ENCODE measurements around the gene PLXDC2. TPM values are rescaled to one million over a fixed set of nuclear protein-coding genes. Genes with fewer than 3 reads are reported as not detected.
"Not testable (repeated sequence)": the region's sequence is repeated elsewhere in the genome, so short reads cannot be mapped to it uniquely, and the experiment has no call there.

Gene PLXDC2
- total RNA-seq, 1 experiment from 2014 or later = not detected

DNA sequence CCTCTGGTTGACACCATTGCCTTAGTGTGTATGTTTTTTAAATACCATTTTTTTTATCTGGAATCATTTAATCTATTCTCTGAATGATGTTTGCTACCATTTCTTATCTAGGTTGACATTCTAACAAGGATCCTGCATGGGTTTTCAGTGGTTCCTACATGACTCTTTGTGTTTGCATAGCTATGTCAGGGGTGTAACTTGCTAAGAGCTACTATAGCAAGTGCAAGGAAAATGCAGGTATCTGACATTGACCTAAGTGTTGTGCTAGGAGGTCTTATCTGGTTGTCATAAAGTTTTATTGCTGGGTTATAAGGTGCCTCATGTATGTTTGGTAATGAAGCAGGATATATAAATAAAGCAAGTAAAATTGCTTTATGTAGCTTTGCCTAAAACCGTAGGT, 183.2 kb downstream of the PLXDC2 start:
- H3K36me3 Mint-ChIP-seq (ENCODE audit: insufficient read depth, unreplicated experiment) = no peaks in the 10 kb centered on the region
- H3K9me3 Mint-ChIP-seq (ENCODE audit: low read depth, unreplicated experiment) = peaks cover 12% of the 10 kb centered on the region
- H3K4me3 Mint-ChIP-seq (ENCODE audit: low read depth, unreplicated experiment) = no peak overlapping the region
- TF ChIP-seq, protein P1, sequence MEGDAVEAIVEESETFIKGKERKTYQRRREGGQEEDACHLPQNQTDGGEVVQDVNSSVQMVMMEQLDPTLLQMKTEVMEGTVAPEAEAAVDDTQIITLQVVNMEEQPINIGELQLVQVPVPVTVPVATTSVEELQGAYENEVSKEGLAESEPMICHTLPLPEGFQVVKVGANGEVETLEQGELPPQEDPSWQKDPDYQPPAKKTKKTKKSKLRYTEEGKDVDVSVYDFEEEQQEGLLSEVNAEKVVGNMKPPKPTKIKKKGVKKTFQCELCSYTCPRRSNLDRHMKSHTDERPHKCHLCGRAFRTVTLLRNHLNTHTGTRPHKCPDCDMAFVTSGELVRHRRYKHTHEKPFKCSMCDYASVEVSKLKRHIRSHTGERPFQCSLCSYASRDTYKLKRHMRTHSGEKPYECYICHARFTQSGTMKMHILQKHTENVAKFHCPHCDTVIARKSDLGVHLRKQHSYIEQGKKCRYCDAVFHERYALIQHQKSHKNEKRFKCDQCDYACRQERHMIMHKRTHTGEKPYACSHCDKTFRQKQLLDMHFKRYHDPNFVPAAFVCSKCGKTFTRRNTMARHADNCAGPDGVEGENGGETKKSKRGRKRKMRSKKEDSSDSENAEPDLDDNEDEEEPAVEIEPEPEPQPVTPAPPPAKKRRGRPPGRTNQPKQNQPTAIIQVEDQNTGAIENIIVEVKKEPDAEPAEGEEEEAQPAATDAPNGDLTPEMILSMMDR (IDR thresholded peaks at IDR 0.05; ENCODE audit: unreplicated experiment) = no peak
- no peaks in the 10 kb centered on the region for H3K27me3 Mint-ChIP-seq (ENCODE audit: unreplicated experiment)
- CTCF ChIA-PET = no interaction called here
- no peak for DNase-seq
- H3K27ac Mint-ChIP-seq (ENCODE audit: unreplicated experiment) = no peak overlapping the region
- no peaks in the 10 kb centered on the region for H3K4me1 Mint-ChIP-seq (ENCODE audit: low read depth, unreplicated experiment)
- no TSS peak for BruUV-seq (replicated peaks)
- intact Hi-C loops (cut with micrococcal nuclease; ENCODE audit: unreplicated experiment) = no loop called here

DNA sequence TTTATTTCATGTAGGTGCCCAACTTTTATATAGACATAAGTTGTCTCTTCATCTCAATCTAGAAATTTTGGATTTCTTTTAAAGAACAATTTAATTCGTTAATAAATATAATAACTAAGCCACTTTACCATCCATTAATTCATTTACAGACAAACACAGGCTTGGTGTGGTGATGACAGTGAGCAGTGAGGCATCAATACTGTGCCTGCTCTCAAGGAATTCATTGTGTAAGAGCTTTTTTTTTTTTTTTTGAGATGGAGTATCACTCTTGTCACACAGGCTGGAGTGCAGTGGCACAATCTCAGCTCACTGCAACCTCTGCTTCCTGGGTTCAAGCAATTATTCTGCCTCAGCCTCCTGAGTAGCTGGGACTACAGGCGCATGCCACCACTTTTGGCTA, 185.8 kb downstream of the PLXDC2 start:
- DNase-seq; H3K36me3 Mint-ChIP-seq (ENCODE audit: insufficient read depth, unreplicated experiment); BruUV-seq (replicated peaks); H3K4me1 Mint-ChIP-seq (ENCODE audit: low read depth, unreplicated experiment); CTCF ChIA-PET; intact Hi-C loops (cut with micrococcal nuclease; ENCODE audit: unreplicated experiment); H3K4me3 Mint-ChIP-seq (ENCODE audit: low read depth, unreplicated experiment); H3K27me3 Mint-ChIP-seq (ENCODE audit: unreplicated experiment); H3K27ac Mint-ChIP-seq (ENCODE audit: unreplicated experiment): not testable (repeated sequence)
- H3K9me3 Mint-ChIP-seq (ENCODE audit: low read depth, unreplicated experiment) = peaks cover 11% of the 10 kb centered on the region

DNA sequence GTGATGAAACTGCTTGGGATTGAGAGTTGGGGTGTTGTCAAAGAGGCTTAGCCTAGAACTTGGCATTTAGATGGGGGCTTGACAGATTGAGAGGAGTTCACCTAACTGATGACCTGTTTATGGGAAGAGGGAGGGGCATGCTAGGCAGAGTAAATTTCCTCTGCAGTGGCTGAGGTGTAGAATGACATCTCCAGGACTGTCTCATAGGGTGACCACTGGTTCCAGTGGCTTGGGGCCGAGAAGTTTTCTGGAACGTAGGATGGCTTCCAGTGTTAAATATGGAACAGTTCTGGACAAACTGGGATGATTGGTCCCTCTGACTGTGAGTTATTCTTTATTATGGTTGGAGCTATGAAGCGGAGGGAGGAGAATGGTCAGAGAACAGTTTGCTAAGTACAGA, 186.4 kb downstream of the PLXDC2 start:
- Mint-ChIP-seq H3K4me3 (ENCODE audit: low read depth, unreplicated experiment) (no peak overlapping the region), H3K9me3 (ENCODE audit: low read depth, unreplicated experiment) (peaks cover 11% of the 10 kb centered on the region), H3K4me1 (ENCODE audit: low read depth, unreplicated experiment) (no peaks in the 10 kb centered on the region), H3K27me3 (ENCODE audit: unreplicated experiment) (no peaks in the 10 kb centered on the region), H3K36me3 (ENCODE audit: insufficient read depth, unreplicated experiment) (no peaks in the 10 kb centered on the region), H3K27ac (ENCODE audit: unreplicated experiment) (no peak overlapping the region)
- TF ChIP-seq, protein P1 (IDR thresholded peaks at IDR 0.05; ENCODE audit: unreplicated experiment) = no peak
- DNase-seq = no peak
- CTCF ChIA-PET = no interaction called here
- intact Hi-C loops (cut with micrococcal nuclease; ENCODE audit: unreplicated experiment) = no loop called here
- BruUV-seq (replicated peaks) = no TSS peak

DNA sequence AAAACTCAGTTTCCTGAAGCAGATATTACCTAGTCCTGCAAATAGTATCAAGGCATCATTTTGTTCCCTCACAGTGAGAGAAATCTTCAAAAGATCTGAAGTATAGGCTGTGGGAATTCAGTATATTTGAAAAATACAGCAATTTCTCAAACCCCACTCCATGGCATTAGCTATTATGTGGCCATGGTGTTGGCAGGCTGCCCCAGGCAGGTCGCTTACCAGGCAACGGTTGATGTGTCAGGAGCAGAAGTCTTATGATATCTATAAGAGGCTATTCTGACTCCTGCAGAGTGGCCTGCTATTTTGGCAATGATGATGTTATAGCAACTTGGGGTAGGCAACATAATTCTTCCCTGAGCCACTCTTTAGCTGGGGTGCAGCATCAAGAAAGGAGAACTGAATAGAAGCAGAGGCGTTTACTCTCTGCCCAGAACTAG, 187.9 kb downstream of the PLXDC2 start:
- no peak for DNase-seq
- H3K27ac Mint-ChIP-seq (ENCODE audit: unreplicated experiment) = no peak overlapping the region
- no peaks in the 10 kb centered on the region for H3K4me1 Mint-ChIP-seq (ENCODE audit: low read depth, unreplicated experiment)
- intact Hi-C loops (cut with micrococcal nuclease; ENCODE audit: unreplicated experiment) = no loop called here
- BruUV-seq (replicated peaks) = no TSS peak
- no peaks in the 10 kb centered on the region for H3K27me3 Mint-ChIP-seq (ENCODE audit: unreplicated experiment)
- TF ChIP-seq, protein P1 (IDR thresholded peaks at IDR 0.05; ENCODE audit: unreplicated experiment) = no peak
- H3K9me3 Mint-ChIP-seq (ENCODE audit: low read depth, unreplicated experiment) = peaks cover 11% of the 10 kb centered on the region
- CTCF ChIA-PET = no interaction called here
- no peaks in the 10 kb centered on the region for H3K36me3 Mint-ChIP-seq (ENCODE audit: insufficient read depth, unreplicated experiment)
- no peak overlapping the region for H3K4me3 Mint-ChIP-seq (ENCODE audit: low read depth, unreplicated experiment)

DNA sequence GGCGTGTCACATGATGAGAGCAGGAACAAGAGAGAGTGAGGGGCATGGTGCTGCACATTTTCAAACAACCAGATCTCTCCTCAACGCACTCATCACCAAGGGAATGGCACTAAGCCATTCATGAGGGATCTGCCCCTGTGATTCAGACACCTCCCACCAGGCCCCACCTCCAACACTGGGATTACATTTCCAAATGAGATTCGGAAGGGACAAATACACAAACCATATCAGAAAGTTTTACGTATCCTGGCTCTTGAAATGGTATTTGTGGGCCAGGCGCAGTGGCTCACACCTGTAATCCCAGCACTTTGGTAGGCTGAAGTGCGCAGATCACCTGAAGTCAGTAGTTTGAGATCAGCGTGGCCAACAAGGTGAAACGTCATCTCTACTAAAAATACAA, 189.4 kb downstream of the PLXDC2 start:
- intact Hi-C loops (cut with micrococcal nuclease; ENCODE audit: unreplicated experiment) = no loop called here
- no peak for DNase-seq
- no peaks in the 10 kb centered on the region for H3K27me3 Mint-ChIP-seq (ENCODE audit: unreplicated experiment)
- no peaks in the 10 kb centered on the region for H3K4me1 Mint-ChIP-seq (ENCODE audit: low read depth, unreplicated experiment)
- no peak overlapping the region for H3K27ac Mint-ChIP-seq (ENCODE audit: unreplicated experiment)
- H3K4me3 Mint-ChIP-seq (ENCODE audit: low read depth, unreplicated experiment) = no peak overlapping the region
- H3K36me3 Mint-ChIP-seq (ENCODE audit: insufficient read depth, unreplicated experiment) = no peaks in the 10 kb centered on the region
- CTCF ChIA-PET = no interaction called here
- TF ChIP-seq, protein P1 (IDR thresholded peaks at IDR 0.05; ENCODE audit: unreplicated experiment) = no peak
- peaks cover 11% of the 10 kb centered on the region for H3K9me3 Mint-ChIP-seq (ENCODE audit: low read depth, unreplicated experiment)
- no TSS peak for BruUV-seq (replicated peaks)

All from Calu3 (cell line).